Measurements from ENCODE around the gene RP2.

Gene RP2

GRCh38 chrX:46836701-46837557, at the start of gene RP2:
RP2 (plus strand) TSS chrX:46837043; CDS start chrX:46837101, 58 bp downstream.
- peak; percentile 95 for DNase-seq (ENCODE audit: low spot score)

GRCh38 chrX:46788902-46789301, 47.9 kb upstream of the RP2 start:
- DNase-seq (ENCODE audit: low spot score), result no peak

GRCh38 chrX:46791927-46792809, 44.7 kb upstream of the RP2 start:
- peak; percentile 52 for DNase-seq (ENCODE audit: low spot score)

GRCh38 chrX:46792810-46793188, 44.0 kb upstream of the RP2 start:
- DNase-seq (ENCODE audit: low spot score), result no peak

GRCh38 chrX:46793386-46794143, 43.3 kb upstream of the RP2 start:
- no peak for DNase-seq (ENCODE audit: low spot score)

- peak; percentile 63 for DNase-seq (ENCODE audit: low spot score)
These were observed 40.2 kb upstream of the RP2 start for GRCh38 chrX:46796574-46797191.

- peak; percentile 18 for DNase-seq (ENCODE audit: low spot score)
These were observed 33.7 kb upstream of the RP2 start for GRCh38 chrX:46803140-46803539.

GRCh38 chrX:46805270-46805669, 31.6 kb upstream of the RP2 start:
- no peak for DNase-seq (ENCODE audit: low spot score)

GRCh38 chrX:46811121-46811520, 25.7 kb upstream of the RP2 start:
- DNase-seq (ENCODE audit: low spot score), result no peak

GRCh38 chrX:46812445-46812844, 24.4 kb upstream of the RP2 start:
- no peak for DNase-seq (ENCODE audit: low spot score)

- DNase-seq (ENCODE audit: low spot score), result no peak
These were observed 21.9 kb upstream of the RP2 start for GRCh38 chrX:46814966-46815365.

GRCh38 chrX:46819136-46819535, 17.7 kb upstream of the RP2 start:
- no peak for DNase-seq (ENCODE audit: low spot score)

- no peak for DNase-seq (ENCODE audit: low spot score)
These were observed 16.3 kb upstream of the RP2 start for GRCh38 chrX:46820391-46821100.

GRCh38 chrX:46823481-46823880, 13.4 kb upstream of the RP2 start:
- DNase-seq (ENCODE audit: low spot score), result no peak

- no peak for DNase-seq (ENCODE audit: low spot score)
These were observed 5.0 kb upstream of the RP2 start for GRCh38 chrX:46831765-46832327.

GRCh38 chrX:46837558-46838485, 979 bp downstream of the RP2 start:
- peak; percentile 64 for DNase-seq (ENCODE audit: low spot score)

- DNase-seq (ENCODE audit: low spot score), result no peak
These were observed 1.6 kb downstream of the RP2 start for GRCh38 chrX:46838486-46838870.

- DNase-seq (ENCODE audit: low spot score), result no peak
These were observed 2.2 kb downstream of the RP2 start for GRCh38 chrX:46838974-46839480.

GRCh38 chrX:46840946-46841345, 4.1 kb downstream of the RP2 start:
- no peak for DNase-seq (ENCODE audit: low spot score)

GRCh38 chrX:46841346-46841745, 4.5 kb downstream of the RP2 start:
- DNase-seq (ENCODE audit: low spot score), result no peak
